SK-N-SH (cell line): ENCODE data around the gene AK2.
"Not testable (repeated sequence)": the region's sequence is repeated elsewhere in the genome, so short reads cannot be mapped to it uniquely, and the experiment has no call there.

ENCODE experiments used
- MXI1 ChIP-seq: IDR thresholded peaks from 2 replicates; pipeline ENCODE4 v1.6.1; 2012; ENCODE audit warnings: mild to moderate bottlenecking, low read depth, low read length, improper control_type of control experiment
- POLR2AphosphoS5 ChIP-seq: IDR thresholded peaks from 2 replicates; pipeline ENCODE4 v1.6.1; 2012; ENCODE audit warnings: low read depth, low read length
- RFX5 ChIP-seq: IDR thresholded peaks from 2 replicates; pipeline ENCODE4 v1.6.1; 2012; ENCODE audit warnings: mild to moderate bottlenecking, improper control_type of control experiment, low read length
- TF ChIP-seq, protein P1 (sequence below): fragments of 200-600 bp; sonication (generic); IDR thresholded peaks from 2 replicates; pipeline ENCODE4 v1.6.1; 2017; ENCODE audit warnings: antibody characterized with exemption, mild to moderate bottlenecking, moderate library complexity
- TF ChIP-seq, protein P2 (sequence below): IDR thresholded peaks from 2 replicates; pipeline ENCODE4 v1.4.0; 2012; ENCODE audit warnings: low read depth
- TF ChIP-seq, protein P3 (sequence below): IDR thresholded peaks from 2 replicates; pipeline ENCODE4 v1.6.1; 2012; ENCODE audit warnings: mild to moderate bottlenecking, low read depth, low read length, moderate library complexity

DNA sequence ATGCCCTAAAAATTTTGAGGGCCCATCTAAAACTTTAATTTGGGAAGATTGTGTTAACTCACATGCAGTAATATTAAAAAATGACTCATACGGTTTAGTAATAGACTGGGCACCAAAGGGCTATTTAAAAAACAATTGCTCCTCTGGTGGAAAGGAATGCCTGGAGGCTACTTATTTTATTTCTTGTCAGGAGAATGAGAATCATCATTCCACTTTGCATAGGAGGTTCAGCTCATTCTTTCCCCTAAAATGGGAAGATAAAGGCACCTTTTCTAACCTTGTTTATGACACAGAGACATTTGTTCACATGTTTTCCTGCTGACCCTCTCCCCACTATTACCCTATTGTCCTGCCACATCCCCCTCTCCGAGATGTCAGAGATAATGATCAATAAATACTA is 31.4 kb upstream of the AK2 start:
- TF ChIP-seq, protein P1, sequence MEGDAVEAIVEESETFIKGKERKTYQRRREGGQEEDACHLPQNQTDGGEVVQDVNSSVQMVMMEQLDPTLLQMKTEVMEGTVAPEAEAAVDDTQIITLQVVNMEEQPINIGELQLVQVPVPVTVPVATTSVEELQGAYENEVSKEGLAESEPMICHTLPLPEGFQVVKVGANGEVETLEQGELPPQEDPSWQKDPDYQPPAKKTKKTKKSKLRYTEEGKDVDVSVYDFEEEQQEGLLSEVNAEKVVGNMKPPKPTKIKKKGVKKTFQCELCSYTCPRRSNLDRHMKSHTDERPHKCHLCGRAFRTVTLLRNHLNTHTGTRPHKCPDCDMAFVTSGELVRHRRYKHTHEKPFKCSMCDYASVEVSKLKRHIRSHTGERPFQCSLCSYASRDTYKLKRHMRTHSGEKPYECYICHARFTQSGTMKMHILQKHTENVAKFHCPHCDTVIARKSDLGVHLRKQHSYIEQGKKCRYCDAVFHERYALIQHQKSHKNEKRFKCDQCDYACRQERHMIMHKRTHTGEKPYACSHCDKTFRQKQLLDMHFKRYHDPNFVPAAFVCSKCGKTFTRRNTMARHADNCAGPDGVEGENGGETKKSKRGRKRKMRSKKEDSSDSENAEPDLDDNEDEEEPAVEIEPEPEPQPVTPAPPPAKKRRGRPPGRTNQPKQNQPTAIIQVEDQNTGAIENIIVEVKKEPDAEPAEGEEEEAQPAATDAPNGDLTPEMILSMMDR, result not testable (repeated sequence)
- TF ChIP-seq, protein P2, sequence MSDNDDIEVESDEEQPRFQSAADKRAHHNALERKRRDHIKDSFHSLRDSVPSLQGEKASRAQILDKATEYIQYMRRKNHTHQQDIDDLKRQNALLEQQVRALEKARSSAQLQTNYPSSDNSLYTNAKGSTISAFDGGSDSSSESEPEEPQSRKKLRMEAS, result not testable (repeated sequence)
- not testable (repeated sequence) for TF ChIP-seq MXI1, POLR2AphosphoS5, RFX5
- TF ChIP-seq, protein P3, sequence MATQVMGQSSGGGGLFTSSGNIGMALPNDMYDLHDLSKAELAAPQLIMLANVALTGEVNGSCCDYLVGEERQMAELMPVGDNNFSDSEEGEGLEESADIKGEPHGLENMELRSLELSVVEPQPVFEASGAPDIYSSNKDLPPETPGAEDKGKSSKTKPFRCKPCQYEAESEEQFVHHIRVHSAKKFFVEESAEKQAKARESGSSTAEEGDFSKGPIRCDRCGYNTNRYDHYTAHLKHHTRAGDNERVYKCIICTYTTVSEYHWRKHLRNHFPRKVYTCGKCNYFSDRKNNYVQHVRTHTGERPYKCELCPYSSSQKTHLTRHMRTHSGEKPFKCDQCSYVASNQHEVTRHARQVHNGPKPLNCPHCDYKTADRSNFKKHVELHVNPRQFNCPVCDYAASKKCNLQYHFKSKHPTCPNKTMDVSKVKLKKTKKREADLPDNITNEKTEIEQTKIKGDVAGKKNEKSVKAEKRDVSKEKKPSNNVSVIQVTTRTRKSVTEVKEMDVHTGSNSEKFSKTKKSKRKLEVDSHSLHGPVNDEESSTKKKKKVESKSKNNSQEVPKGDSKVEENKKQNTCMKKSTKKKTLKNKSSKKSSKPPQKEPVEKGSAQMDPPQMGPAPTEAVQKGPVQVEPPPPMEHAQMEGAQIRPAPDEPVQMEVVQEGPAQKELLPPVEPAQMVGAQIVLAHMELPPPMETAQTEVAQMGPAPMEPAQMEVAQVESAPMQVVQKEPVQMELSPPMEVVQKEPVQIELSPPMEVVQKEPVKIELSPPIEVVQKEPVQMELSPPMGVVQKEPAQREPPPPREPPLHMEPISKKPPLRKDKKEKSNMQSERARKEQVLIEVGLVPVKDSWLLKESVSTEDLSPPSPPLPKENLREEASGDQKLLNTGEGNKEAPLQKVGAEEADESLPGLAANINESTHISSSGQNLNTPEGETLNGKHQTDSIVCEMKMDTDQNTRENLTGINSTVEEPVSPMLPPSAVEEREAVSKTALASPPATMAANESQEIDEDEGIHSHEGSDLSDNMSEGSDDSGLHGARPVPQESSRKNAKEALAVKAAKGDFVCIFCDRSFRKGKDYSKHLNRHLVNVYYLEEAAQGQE, result not testable (repeated sequence)
